VCaP (cell line): ENCODE data around the gene KIF5C.

ENCODE experiments used
- H3K27ac ChIP-seq: fragments of 450-650 bp; 2 replicates; pipeline ENCODE4 v1.5.1; 2017
- TF ChIP-seq, protein P1 (sequence below): fragments of 450-650 bp; conservative IDR thresholded peaks from 2 replicates; pipeline ENCODE4 v1.5.1; 2017; ENCODE audit warnings: mild to moderate bottlenecking, moderate library complexity

Gene KIF5C

DNA sequence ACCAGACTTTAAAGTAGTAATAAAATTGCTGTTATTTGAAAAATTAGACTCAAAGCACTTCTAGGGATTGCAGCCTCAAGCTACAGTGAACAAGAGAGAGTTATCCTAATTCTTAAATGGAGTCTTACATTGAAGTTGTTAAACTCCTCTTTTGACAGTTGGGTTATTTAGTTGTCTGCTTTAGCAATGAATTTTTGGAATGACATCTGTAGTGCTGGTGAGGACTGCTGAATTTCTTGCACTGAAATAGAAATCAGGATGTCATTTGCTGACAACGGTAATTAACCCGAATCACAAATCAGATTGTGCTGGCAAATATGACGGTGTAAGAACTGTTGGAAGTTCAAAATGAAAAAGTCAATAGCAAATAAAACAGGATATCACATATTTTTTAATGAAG is 85.5 kb downstream of the KIF5C start:
- TF ChIP-seq, protein P1, sequence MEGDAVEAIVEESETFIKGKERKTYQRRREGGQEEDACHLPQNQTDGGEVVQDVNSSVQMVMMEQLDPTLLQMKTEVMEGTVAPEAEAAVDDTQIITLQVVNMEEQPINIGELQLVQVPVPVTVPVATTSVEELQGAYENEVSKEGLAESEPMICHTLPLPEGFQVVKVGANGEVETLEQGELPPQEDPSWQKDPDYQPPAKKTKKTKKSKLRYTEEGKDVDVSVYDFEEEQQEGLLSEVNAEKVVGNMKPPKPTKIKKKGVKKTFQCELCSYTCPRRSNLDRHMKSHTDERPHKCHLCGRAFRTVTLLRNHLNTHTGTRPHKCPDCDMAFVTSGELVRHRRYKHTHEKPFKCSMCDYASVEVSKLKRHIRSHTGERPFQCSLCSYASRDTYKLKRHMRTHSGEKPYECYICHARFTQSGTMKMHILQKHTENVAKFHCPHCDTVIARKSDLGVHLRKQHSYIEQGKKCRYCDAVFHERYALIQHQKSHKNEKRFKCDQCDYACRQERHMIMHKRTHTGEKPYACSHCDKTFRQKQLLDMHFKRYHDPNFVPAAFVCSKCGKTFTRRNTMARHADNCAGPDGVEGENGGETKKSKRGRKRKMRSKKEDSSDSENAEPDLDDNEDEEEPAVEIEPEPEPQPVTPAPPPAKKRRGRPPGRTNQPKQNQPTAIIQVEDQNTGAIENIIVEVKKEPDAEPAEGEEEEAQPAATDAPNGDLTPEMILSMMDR = no peak
- H3K27ac ChIP-seq = no peak overlapping the region

DNA sequence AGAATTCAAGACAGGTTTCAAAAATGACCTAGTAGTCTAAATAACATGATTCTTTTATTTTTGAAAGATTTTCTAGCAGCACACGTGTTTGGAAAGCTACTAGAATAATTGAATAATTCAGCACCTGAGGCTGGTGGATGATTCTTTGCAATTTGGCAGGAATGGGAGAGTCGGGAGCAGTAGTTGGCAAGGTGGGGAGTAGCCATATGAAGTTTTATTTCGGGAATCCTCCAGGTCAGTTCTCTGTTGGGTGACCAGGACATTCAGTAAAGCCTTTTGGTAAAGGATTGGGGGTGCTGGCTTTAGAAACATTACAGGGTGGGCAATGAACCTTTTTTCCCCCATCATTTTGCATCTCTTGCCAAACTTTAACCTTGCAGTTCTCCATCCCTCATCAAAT is 88.4 kb downstream of the KIF5C start:
- no peak overlapping the region for H3K27ac ChIP-seq
- TF ChIP-seq, protein P1 = no peak

DNA sequence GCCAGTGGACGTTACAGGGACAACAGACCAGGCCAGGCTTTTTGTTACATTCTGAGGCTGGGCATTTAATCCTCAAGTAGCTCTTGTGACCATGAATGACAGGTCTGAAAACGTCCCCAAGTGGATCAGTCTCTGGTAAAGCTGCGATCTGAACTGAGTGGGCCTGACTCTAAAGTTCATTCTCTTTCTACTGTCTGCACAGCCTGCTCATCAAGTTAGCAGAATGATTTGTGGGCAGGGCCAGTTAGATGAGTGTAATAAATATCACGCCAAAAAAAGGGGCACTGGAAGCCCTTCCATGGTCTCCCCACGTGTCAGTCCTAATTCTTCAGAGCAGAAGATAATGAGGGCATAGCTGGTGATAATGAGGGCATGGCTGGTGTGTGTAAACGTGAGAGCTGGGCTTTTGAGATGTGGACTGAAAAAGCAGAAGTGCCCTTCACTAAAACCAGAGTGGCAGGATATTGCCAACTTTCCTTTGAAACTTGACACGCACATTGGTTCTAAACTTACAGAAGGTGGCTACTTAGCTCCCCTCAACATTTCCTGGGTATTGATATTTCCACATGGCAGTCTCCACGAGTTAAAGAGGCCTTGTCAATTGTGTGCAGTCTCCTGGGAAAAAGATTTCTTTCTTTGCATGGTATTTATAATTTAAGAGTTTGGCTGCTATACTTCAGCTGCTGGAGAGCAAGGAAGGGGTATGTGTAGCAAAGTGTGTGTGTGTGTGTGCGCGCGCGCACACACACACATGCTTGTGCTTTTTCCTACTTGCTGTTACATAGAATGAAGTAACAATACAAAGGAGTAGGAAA is 90.8 kb downstream of the KIF5C start:
- no peak overlapping the region for H3K27ac ChIP-seq
- TF ChIP-seq, protein P1 = no peak

DNA sequence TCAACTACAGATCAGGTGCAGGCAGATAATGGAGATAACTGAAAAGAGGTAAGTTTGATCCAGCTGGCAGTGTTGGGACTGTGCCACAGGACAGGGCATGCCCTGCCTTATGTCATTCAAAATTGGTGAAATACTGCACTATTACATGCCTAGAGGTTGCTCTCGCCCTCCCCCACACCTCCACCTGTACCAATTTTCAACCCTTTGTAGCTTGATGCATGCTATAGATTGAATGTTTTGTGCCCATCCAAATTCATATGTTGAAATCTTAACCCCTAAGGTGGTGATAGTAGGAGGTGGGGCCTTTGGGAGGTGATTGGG is 91.4 kb downstream of the KIF5C start:
- H3K27ac ChIP-seq = no peak overlapping the region
- TF ChIP-seq, protein P1 = no peak

DNA sequence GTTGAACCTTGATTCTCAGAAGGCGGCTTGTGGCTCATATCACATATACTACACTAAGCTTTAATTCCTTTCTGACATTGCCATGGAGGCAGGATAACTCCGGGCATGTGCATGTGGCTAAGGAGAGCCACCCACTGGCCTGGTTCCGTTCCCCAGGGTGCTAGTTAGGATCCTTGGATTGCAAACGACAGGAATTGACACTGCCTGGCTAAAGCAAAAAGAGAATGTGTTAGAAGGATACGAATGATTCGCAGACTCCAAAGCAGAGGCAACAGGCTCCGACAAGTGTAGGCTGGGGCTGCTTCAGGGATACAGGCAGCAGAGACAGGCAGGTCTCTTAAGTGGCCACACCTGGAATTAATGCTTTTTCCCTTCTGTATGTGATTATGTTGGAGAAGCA is 92.0 kb downstream of the KIF5C start:
- TF ChIP-seq, protein P1 = no peak
- no peak overlapping the region for H3K27ac ChIP-seq

DNA sequence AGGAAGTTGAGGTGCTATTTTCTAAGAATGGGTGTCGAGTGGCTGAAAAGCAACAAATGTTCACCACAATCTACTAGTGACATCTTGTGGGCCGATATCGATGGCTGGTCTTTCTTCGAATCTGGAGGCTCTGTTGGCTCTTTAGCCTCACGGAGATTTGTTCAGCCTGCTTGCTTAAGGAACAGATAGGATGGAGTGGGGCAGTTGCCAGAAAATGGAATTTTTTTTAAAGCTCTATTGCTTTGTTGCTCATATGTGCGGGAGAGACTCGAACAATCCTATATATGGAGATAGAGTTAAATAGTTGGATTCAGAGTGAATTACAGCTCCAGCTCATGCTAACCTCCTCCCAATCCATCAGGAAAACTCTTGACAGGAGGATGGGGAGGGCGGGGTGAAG is 92.6 kb downstream of the KIF5C start:
- no peak overlapping the region for H3K27ac ChIP-seq
- TF ChIP-seq, protein P1 = peak; percentile 16; the same call in 1 of the 2 replicates

DNA sequence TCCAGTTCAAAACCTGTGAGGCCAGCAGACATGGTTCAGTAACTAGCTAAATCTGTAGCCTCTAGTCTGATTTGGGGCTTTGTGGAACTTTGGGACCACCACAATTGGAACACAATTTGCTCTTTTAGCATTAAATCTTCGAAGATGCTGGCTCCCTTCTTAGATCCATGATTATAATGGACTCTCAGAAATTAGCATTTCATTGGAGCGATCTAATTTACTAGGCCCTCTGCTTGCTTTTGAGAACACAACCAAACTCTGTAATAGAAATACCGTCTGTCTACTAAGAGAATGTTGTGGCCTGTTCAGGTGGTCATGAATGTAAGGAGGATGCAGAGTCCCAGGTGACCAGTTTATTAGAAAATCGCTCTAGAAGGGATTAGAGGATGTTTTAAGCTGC is 93.3 kb downstream of the KIF5C start:
- TF ChIP-seq, protein P1 = no peak
- no peak overlapping the region for H3K27ac ChIP-seq
